Stimulated activated naive CD8-positive, alpha-beta T cell treated with anti-CD3 and anti-CD28 coated beads, Interleukin-15, amount 100 ng/mL, for 72 hours (primary cell): ENCODE results near the gene LNP1.
A peak's percentile ranks its signal among the peaks of the same experiment; 100 is the strongest.

Experiments used
- ATAC-seq: fragments of 150-1000 bp; cut with Tn5 transposase; 2 replicates; pipeline ENCODE4 v1.10.0; 2021; ENCODE audit warnings: mild to moderate bottlenecking, moderate library complexity
- DNase-seq, 2 donors: peaks; one replicate each; pipeline ENCODE4 v3.0.0; 2021 to 2022
- H3K27ac Mint-ChIP-seq, 2 donors: one replicate each; pipeline ENCODE4 v1.8.0; 2022; ENCODE audit warnings: mild to moderate bottlenecking in 2 of 2, mixed read lengths in 2 of 2, moderate library complexity in 2 of 2
- H3K27me3 Mint-ChIP-seq: one replicate; pipeline ENCODE4 v1.8.0; 2022; ENCODE audit warnings: mixed read lengths
- H3K4me1 Mint-ChIP-seq: one replicate; pipeline ENCODE4 v1.8.0; 2022; ENCODE audit warnings: mild to moderate bottlenecking, mixed read lengths
- H3K4me3 Mint-ChIP-seq, 2 donors: one replicate each; pipeline ENCODE4 v1.8.0; 2022; ENCODE audit warnings: mild to moderate bottlenecking in 2 of 2, mixed read lengths in 2 of 2, moderate library complexity in 1 of 2
- H3K9me3 Mint-ChIP-seq, 2 donors: one replicate each; pipeline ENCODE4 v1.8.0; 2022; ENCODE audit warnings: mixed read lengths in 2 of 2

Gene LNP1

GRCh38 chr3:100384733-100385525, 16.4 kb upstream of the LNP1 start:
- Mint-ChIP-seq H3K27ac (peak overlapping the region in 1 of 2 donors; percentile 10), H3K9me3 (no peaks in the 10 kb centered on the region), H3K4me1 (peaks cover 8% of the 10 kb centered on the region), H3K4me3 (no peak overlapping the region), H3K27me3 (no peaks in the 10 kb centered on the region)
- DNase-seq (no peak), ATAC-seq (no peak)

DNA sequence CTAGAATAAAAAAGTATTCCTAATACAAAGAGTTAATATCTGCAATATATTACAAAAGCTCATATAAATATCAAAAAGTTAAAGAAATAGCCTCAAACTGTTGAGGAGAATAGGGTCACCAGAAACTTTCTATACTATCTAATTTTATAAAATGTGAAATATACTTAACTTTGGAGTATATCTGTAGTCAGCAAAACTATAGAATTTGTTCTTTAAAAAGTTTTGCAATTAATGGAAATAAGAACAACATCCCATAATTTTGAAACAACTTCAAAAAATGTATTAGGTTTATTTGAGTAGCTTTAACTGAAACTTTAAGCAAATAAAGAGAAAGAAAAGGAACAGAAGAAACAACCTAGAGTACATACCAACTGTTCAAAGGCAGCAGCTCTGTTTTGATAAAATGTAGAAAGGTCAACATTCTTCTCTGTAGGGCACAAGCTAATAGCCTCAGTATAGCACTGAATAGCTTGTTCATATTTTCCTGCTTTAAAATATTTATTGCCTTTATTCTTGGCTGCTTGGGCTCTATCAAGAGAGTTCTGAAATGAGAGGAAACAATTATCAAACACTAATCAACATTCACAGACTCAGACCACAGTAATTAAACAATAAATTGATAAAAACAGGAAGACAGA, 14.8 kb upstream of the LNP1 start:
- Mint-ChIP-seq H3K9me3 (no peaks in the 10 kb centered on the region), H3K27ac (no peak overlapping the region), H3K4me1 (peaks cover 8% of the 10 kb centered on the region), H3K4me3 (no peak overlapping the region), H3K27me3 (no peaks in the 10 kb centered on the region)
- ATAC-seq = no peak
- DNase-seq = no peak

DNA sequence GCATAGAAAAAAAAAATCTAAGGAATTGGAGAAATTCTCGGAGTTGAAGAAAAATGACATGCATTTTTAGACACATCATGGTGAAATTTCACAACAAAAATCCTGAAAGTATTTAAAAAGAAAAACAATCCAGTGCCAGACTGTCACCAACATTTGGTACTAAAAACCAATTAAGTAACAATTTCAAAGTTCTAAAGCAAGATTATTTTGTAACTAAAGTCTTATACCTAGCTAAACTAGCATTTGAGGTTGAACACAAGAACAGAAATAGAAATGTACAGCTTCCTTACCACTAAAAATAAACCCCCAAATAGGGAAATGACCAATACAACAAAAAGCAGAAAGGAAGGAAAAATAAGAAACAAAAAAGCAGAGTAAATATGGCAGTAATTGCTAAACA, 12.3 kb upstream of the LNP1 start:
- ATAC-seq = no peak
- no peak for DNase-seq
- Mint-ChIP-seq H3K9me3 (no peaks in the 10 kb centered on the region), H3K4me1 (peaks cover 11% of the 10 kb centered on the region), H3K4me3 (no peak overlapping the region), H3K27me3 (no peaks in the 10 kb centered on the region), H3K27ac (no peak overlapping the region)

DNA sequence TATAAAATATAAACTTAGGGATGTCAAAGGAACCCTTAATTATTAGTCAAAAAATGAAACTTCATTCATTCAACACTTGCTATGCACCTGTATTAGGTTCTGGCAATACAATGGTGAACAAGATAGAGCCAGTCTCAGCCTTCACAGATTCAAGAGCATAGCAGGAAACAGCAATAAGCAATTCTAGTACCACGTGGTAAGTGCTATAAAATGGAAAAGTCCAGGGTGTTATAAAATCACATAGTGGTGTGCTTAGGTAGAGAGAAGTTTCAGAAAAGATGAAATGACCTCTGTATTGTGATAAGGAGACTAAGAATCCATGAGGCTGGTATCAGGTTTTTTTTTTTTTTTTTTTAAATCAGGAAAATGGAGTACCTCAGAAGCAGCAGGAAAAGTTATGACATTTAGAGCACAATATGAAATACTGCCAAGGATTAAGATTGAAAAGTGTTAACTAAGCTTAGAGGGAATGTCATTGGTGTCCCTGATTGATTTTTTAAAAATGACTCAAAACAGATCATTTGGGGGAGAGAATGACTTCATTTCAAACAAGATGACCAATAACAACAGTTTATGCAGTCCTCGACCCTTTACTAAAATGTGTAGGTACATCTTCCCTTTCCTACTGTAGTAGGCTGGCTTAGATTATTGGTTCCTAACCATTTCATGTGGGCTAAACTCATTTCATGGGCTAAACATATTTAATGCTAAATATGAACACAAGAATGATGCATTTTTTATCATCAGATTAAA, 5.5 kb upstream of the LNP1 start:
- no peak for DNase-seq
- no peak overlapping the region for H3K27ac Mint-ChIP-seq
- no peak for ATAC-seq
- H3K4me3 Mint-ChIP-seq = peak overlapping the region; percentile 26 to 31
- peaks cover 49% of the 10 kb centered on the region for H3K4me1 Mint-ChIP-seq
- no peaks in the 10 kb centered on the region for H3K9me3 Mint-ChIP-seq
- H3K27me3 Mint-ChIP-seq = no peaks in the 10 kb centered on the region

- H3K9me3 Mint-ChIP-seq = no peaks in the 10 kb centered on the region
- H3K27me3 Mint-ChIP-seq = no peaks in the 10 kb centered on the region
- no peak overlapping the region for H3K27ac Mint-ChIP-seq
- DNase-seq (no peak), ATAC-seq (no peak)
- H3K4me1 Mint-ChIP-seq = peaks cover 49% of the 10 kb centered on the region
- H3K4me3 Mint-ChIP-seq = no peak overlapping the region
Measured at GRCh38 chr3:100396967-100397366, 4.4 kb upstream of the LNP1 start.

GRCh38 chr3:100399341-100400071, 1.8 kb upstream of the LNP1 start:
- ATAC-seq (no peak), DNase-seq (no peak)
- Mint-ChIP-seq H3K4me3 (peak overlapping the region; percentile 94 to 95), H3K4me1 (peaks cover 59% of the 10 kb centered on the region), H3K9me3 (no peaks in the 10 kb centered on the region), H3K27me3 (no peaks in the 10 kb centered on the region), H3K27ac (peak overlapping the region; percentile 46 to 99)

GRCh38 chr3:100400419-100400779, 940 bp upstream of the LNP1 start:
- Mint-ChIP-seq H3K9me3 (no peaks in the 10 kb centered on the region), H3K27me3 (no peaks in the 10 kb centered on the region), H3K4me1 (peaks cover 64% of the 10 kb centered on the region), H3K27ac (peak overlapping the region; percentile 84 to 99), H3K4me3 (peak overlapping the region; percentile 94 to 95)
- peak in 1 of 2 donors; percentile 72 for DNase-seq
- ATAC-seq = peak; percentile 69

DNA sequence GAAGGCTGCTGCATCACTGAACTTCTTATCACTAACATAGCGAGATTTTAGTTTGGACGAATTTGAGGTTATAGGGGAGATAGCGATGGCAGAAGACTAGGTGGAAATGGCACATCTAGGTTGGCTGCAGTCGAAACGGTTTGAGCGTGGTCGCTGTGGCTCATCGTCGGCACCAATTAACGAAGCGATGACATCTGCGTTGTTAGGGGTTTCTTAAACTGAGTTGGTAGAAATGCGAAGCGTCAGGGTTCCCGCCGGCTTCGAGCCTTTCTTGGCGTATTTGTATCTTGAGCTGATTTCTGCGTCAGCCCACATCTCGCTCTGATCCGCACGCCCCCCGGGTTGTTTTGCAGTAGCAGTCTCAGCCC, 319 bp downstream of the LNP1 start:
- no peaks in the 10 kb centered on the region for H3K9me3 Mint-ChIP-seq
- H3K27me3 Mint-ChIP-seq = no peaks in the 10 kb centered on the region
- peak overlapping the region; percentile 94 to 95 for H3K4me3 Mint-ChIP-seq
- H3K4me1 Mint-ChIP-seq = peaks cover 62% of the 10 kb centered on the region
- DNase-seq = peak in 1 of 2 donors; percentile 65
- ATAC-seq = peak; percentile 45
- peak overlapping the region; percentile 99 for H3K27ac Mint-ChIP-seq

- H3K4me1 Mint-ChIP-seq = peaks cover 56% of the 10 kb centered on the region
- H3K9me3 Mint-ChIP-seq = peaks cover 2 to 3% of the 10 kb centered on the region in 2 donors
- peak overlapping the region in 1 of 2 donors; percentile 99 for H3K27ac Mint-ChIP-seq
- no peaks in the 10 kb centered on the region for H3K27me3 Mint-ChIP-seq
- ATAC-seq = no peak
- DNase-seq = no peak
- H3K4me3 Mint-ChIP-seq = peak overlapping the region; percentile 94 to 95
Measured at GRCh38 chr3:100402256-100402655, 917 bp downstream of the LNP1 start.

- H3K4me1 Mint-ChIP-seq = peaks cover 49% of the 10 kb centered on the region
- peak overlapping the region in 1 of 2 donors; percentile 89 for H3K27ac Mint-ChIP-seq
- DNase-seq = no peak
- H3K4me3 Mint-ChIP-seq = peak overlapping the region; percentile 94 to 95
- no peak for ATAC-seq
- H3K27me3 Mint-ChIP-seq = no peaks in the 10 kb centered on the region
- H3K9me3 Mint-ChIP-seq = peaks cover 8 to 9% of the 10 kb centered on the region in 2 donors
Measured at GRCh38 chr3:100402891-100403290, 1.6 kb downstream of the LNP1 start.

- Mint-ChIP-seq H3K4me3 (peak overlapping the region; percentile 94 to 95), H3K27me3 (no peaks in the 10 kb centered on the region), H3K27ac (peak overlapping the region in 1 of 2 donors; percentile 89), H3K4me1 (peaks cover 44% of the 10 kb centered on the region), H3K9me3 (peaks cover 8 to 10% of the 10 kb centered on the region in 2 donors)
- DNase-seq = no peak
- ATAC-seq = no peak
Measured at GRCh38 chr3:100403362-100404249, 2.3 kb downstream of the LNP1 start.

- DNase-seq (no peak), ATAC-seq (no peak)
- peak overlapping the region in 1 of 2 donors; percentile 43 for H3K4me3 Mint-ChIP-seq
- no peaks in the 10 kb centered on the region for H3K27me3 Mint-ChIP-seq
- peaks cover 38% of the 10 kb centered on the region for H3K4me1 Mint-ChIP-seq
- peaks cover 8 to 10% of the 10 kb centered on the region in 2 donors for H3K9me3 Mint-ChIP-seq
- H3K27ac Mint-ChIP-seq = no peak overlapping the region
Measured at GRCh38 chr3:100404250-100404548, 2.9 kb downstream of the LNP1 start.

- H3K27me3 Mint-ChIP-seq = no peaks in the 10 kb centered on the region
- no peak overlapping the region for H3K27ac Mint-ChIP-seq
- ATAC-seq (no peak), DNase-seq (no peak)
- H3K9me3 Mint-ChIP-seq = peaks cover 18 to 21% of the 10 kb centered on the region in 2 donors
- H3K4me3 Mint-ChIP-seq = no peak overlapping the region
- H3K4me1 Mint-ChIP-seq = peaks cover 27% of the 10 kb centered on the region
Measured at GRCh38 chr3:100407164-100407563, 5.8 kb downstream of the LNP1 start.

- H3K27ac Mint-ChIP-seq = no peak overlapping the region
- no peak for ATAC-seq
- H3K4me3 Mint-ChIP-seq = no peak overlapping the region
- H3K9me3 Mint-ChIP-seq = peaks cover 21 to 26% of the 10 kb centered on the region in 2 donors
- H3K27me3 Mint-ChIP-seq = no peaks in the 10 kb centered on the region
- DNase-seq = no peak
- peaks cover 19% of the 10 kb centered on the region for H3K4me1 Mint-ChIP-seq
Measured at GRCh38 chr3:100407977-100408532, 6.7 kb downstream of the LNP1 start.
